Liver (tissue), 3 donors: ENCODE data around the gene CCR6.

ENCODE experiments used
- EGR1 ChIP-seq, 2 donors: IDR thresholded peaks; 2 replicates each; pipeline ENCODE4 v1.6.1; 2016 to 2018; ENCODE audit warnings: antibody characterized with exemption in 2 of 2, low read depth in 2 of 2
- JUND ChIP-seq, 2 donors: IDR thresholded peaks; 2 replicates each; pipeline ENCODE4 v1.6.1; 2016; ENCODE audit warnings: antibody characterized with exemption in 2 of 2
- SP1 ChIP-seq: IDR thresholded peaks from 2 replicates; pipeline ENCODE4 v1.6.1; 2018; ENCODE audit warnings: antibody characterized with exemption, mild to moderate bottlenecking
- TAF1 ChIP-seq: conservative IDR thresholded peaks from 2 replicates; pipeline ENCODE4 v1.6.1; 2016; ENCODE audit warnings: antibody characterized with exemption, mild to moderate bottlenecking
- TF ChIP-seq, protein P1 (sequence below): fragments of 150-350 bp; IDR thresholded peaks from 2 replicates; pipeline ENCODE4 v1.5.1; 2017; ENCODE audit warnings: improper control_type of control experiment, low read depth, low read length; ENCODE audit not compliant: missing input control
- TF ChIP-seq, protein P2 (sequence below): IDR thresholded peaks from 2 replicates; pipeline ENCODE4 v1.6.1; 2016; ENCODE audit warnings: antibody characterized with exemption
- TF ChIP-seq, protein P3 (sequence below): IDR thresholded peaks from 2 replicates; pipeline ENCODE4 v1.6.1; 2016; ENCODE audit warnings: antibody characterized with exemption
- TF ChIP-seq, protein P4 (sequence below): IDR thresholded peaks from 2 replicates; pipeline ENCODE4 v1.6.1; 2016; ENCODE audit warnings: antibody characterized with exemption, mild to moderate bottlenecking
- donor health status: healthy.
- donor health status: healthy.

DNA sequence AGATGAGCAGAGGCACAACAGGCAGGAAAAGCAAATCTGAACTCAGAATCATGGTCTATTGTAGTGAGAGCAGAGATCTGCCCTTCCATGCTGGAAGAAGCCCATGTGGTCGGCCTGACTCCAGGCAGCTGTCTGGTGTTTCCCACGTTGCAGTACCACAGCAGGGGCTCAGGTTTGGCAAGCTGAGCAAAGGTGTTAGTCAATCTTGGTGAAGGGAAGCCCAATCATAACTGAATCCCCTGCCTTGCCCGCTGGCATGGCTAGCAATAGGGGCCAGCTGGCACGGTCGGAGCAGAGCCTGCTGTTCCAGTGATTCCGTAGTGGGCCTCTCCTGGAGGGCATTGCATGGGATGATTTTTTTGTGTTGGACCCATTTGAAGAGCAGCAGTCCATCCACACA lies 17.8 kb upstream of the CCR6 start:
- TF ChIP-seq, protein P1, sequence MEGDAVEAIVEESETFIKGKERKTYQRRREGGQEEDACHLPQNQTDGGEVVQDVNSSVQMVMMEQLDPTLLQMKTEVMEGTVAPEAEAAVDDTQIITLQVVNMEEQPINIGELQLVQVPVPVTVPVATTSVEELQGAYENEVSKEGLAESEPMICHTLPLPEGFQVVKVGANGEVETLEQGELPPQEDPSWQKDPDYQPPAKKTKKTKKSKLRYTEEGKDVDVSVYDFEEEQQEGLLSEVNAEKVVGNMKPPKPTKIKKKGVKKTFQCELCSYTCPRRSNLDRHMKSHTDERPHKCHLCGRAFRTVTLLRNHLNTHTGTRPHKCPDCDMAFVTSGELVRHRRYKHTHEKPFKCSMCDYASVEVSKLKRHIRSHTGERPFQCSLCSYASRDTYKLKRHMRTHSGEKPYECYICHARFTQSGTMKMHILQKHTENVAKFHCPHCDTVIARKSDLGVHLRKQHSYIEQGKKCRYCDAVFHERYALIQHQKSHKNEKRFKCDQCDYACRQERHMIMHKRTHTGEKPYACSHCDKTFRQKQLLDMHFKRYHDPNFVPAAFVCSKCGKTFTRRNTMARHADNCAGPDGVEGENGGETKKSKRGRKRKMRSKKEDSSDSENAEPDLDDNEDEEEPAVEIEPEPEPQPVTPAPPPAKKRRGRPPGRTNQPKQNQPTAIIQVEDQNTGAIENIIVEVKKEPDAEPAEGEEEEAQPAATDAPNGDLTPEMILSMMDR, result no peak
- TF ChIP-seq TAF1, result no peak
- TF ChIP-seq, protein P2, sequence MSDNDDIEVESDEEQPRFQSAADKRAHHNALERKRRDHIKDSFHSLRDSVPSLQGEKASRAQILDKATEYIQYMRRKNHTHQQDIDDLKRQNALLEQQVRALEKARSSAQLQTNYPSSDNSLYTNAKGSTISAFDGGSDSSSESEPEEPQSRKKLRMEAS, result no peak
- TF ChIP-seq EGR1 (IDR thresholded peaks at IDR 0.05; ENCODE audit: low read depth in 2 of 2), result no peak
- TF ChIP-seq SP1, result no peak
- TF ChIP-seq, protein P3, sequence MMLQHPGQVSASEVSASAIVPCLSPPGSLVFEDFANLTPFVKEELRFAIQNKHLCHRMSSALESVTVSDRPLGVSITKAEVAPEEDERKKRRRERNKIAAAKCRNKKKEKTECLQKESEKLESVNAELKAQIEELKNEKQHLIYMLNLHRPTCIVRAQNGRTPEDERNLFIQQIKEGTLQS, result no peak
- TF ChIP-seq JUND (IDR thresholded peaks at IDR 0.05), result no peak
- TF ChIP-seq, protein P4, sequence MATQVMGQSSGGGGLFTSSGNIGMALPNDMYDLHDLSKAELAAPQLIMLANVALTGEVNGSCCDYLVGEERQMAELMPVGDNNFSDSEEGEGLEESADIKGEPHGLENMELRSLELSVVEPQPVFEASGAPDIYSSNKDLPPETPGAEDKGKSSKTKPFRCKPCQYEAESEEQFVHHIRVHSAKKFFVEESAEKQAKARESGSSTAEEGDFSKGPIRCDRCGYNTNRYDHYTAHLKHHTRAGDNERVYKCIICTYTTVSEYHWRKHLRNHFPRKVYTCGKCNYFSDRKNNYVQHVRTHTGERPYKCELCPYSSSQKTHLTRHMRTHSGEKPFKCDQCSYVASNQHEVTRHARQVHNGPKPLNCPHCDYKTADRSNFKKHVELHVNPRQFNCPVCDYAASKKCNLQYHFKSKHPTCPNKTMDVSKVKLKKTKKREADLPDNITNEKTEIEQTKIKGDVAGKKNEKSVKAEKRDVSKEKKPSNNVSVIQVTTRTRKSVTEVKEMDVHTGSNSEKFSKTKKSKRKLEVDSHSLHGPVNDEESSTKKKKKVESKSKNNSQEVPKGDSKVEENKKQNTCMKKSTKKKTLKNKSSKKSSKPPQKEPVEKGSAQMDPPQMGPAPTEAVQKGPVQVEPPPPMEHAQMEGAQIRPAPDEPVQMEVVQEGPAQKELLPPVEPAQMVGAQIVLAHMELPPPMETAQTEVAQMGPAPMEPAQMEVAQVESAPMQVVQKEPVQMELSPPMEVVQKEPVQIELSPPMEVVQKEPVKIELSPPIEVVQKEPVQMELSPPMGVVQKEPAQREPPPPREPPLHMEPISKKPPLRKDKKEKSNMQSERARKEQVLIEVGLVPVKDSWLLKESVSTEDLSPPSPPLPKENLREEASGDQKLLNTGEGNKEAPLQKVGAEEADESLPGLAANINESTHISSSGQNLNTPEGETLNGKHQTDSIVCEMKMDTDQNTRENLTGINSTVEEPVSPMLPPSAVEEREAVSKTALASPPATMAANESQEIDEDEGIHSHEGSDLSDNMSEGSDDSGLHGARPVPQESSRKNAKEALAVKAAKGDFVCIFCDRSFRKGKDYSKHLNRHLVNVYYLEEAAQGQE, result no peak
